ENCODE results near the gene BNIP5.

Gene BNIP5

GRCh38 chr6:36336779-36337241 is at the start of gene BNIP5:
TSS of gene BNIP5 (minus strand) at chr6:36336888. CDS start at chr6:36330690, 6,198 bp downstream.
- Mint-ChIP-seq H3K4me3 (no peak within 1 kb of the TSS), H3K27me3 (peaks cover 57% of the 10 kb centered on the region), H3K36me3 (ENCODE audit: low read depth) (no peaks in the 10 kb centered on the region), H3K9me3 (no peaks in the 10 kb centered on the region), H3K4me1 (ENCODE audit: low read depth) (peaks cover 31% of the 10 kb centered on the region), H3K27ac (no peak within 1 kb of the TSS)
- intact Hi-C loops (cut with micrococcal nuclease), result no loop called here

- H3K27me3 Mint-ChIP-seq, result peaks cover 39% of the 10 kb centered on the region
- H3K9me3 Mint-ChIP-seq, result no peaks in the 10 kb centered on the region
- no peak overlapping the region for H3K27ac Mint-ChIP-seq
- peaks cover 10% of the 10 kb centered on the region for H3K36me3 Mint-ChIP-seq (ENCODE audit: low read depth)
- no peak overlapping the region for H3K4me3 Mint-ChIP-seq
- intact Hi-C loops (cut with micrococcal nuclease), result no loop called here
- peaks cover 16% of the 10 kb centered on the region for H3K4me1 Mint-ChIP-seq (ENCODE audit: low read depth)
Measured at GRCh38 chr6:36384095-36384494, 47.4 kb upstream of the BNIP5 start.

- Mint-ChIP-seq H3K27ac (no peak overlapping the region), H3K4me1 (ENCODE audit: low read depth) (peaks cover 16% of the 10 kb centered on the region), H3K27me3 (peaks cover 38% of the 10 kb centered on the region), H3K9me3 (no peaks in the 10 kb centered on the region), H3K4me3 (no peak overlapping the region), H3K36me3 (ENCODE audit: low read depth) (peaks cover 10% of the 10 kb centered on the region)
- intact Hi-C loops (cut with micrococcal nuclease), result no loop called here
Measured at GRCh38 chr6:36383606-36384005, 46.9 kb upstream of the BNIP5 start.

- Mint-ChIP-seq H3K27ac (no peak overlapping the region), H3K4me3 (no peak overlapping the region), H3K27me3 (peaks cover 32% of the 10 kb centered on the region), H3K4me1 (ENCODE audit: low read depth) (peaks cover 11% of the 10 kb centered on the region), H3K36me3 (ENCODE audit: low read depth) (peaks cover 10% of the 10 kb centered on the region), H3K9me3 (no peaks in the 10 kb centered on the region)
- intact Hi-C loops (cut with micrococcal nuclease), result no loop called here
Measured at GRCh38 chr6:36382976-36383375, 46.3 kb upstream of the BNIP5 start.

GRCh38 chr6:36381502-36382389 is 45.1 kb upstream of the BNIP5 start:
- no peaks in the 10 kb centered on the region for H3K9me3 Mint-ChIP-seq
- peaks cover 3% of the 10 kb centered on the region for H3K36me3 Mint-ChIP-seq (ENCODE audit: low read depth)
- intact Hi-C loops (cut with micrococcal nuclease), result no loop called here
- H3K4me3 Mint-ChIP-seq, result no peak overlapping the region
- peaks cover 20% of the 10 kb centered on the region for H3K27me3 Mint-ChIP-seq
- peaks cover 2% of the 10 kb centered on the region for H3K4me1 Mint-ChIP-seq (ENCODE audit: low read depth)
- H3K27ac Mint-ChIP-seq, result no peak overlapping the region

- Mint-ChIP-seq H3K27ac (no peak overlapping the region), H3K4me3 (no peak overlapping the region), H3K36me3 (ENCODE audit: low read depth) (no peaks in the 10 kb centered on the region), H3K27me3 (peaks cover 7% of the 10 kb centered on the region), H3K9me3 (no peaks in the 10 kb centered on the region), H3K4me1 (ENCODE audit: low read depth) (no peaks in the 10 kb centered on the region)
- intact Hi-C loops (cut with micrococcal nuclease), result no loop called here
Measured at GRCh38 chr6:36380166-36380565, 43.5 kb upstream of the BNIP5 start.

- no peak overlapping the region for H3K4me3 Mint-ChIP-seq
- H3K27me3 Mint-ChIP-seq, result peaks cover 3% of the 10 kb centered on the region
- intact Hi-C loops (cut with micrococcal nuclease), result no loop called here
- H3K4me1 Mint-ChIP-seq (ENCODE audit: low read depth), result no peaks in the 10 kb centered on the region
- no peak overlapping the region for H3K27ac Mint-ChIP-seq
- no peaks in the 10 kb centered on the region for H3K9me3 Mint-ChIP-seq
- H3K36me3 Mint-ChIP-seq (ENCODE audit: low read depth), result no peaks in the 10 kb centered on the region
Measured at GRCh38 chr6:36378936-36379335, 42.2 kb upstream of the BNIP5 start.

GRCh38 chr6:36378243-36378920 is 41.7 kb upstream of the BNIP5 start:
- Mint-ChIP-seq H3K27ac (no peak overlapping the region), H3K4me1 (ENCODE audit: low read depth) (no peaks in the 10 kb centered on the region)

GRCh38 chr6:36377594-36377993 is 40.9 kb upstream of the BNIP5 start:
- H3K36me3 Mint-ChIP-seq (ENCODE audit: low read depth), result no peaks in the 10 kb centered on the region
- no peak overlapping the region for H3K27ac Mint-ChIP-seq
- intact Hi-C loops (cut with micrococcal nuclease), result no loop called here
- H3K9me3 Mint-ChIP-seq, result no peaks in the 10 kb centered on the region
- H3K4me3 Mint-ChIP-seq, result no peak overlapping the region
- peaks cover 4% of the 10 kb centered on the region for H3K4me1 Mint-ChIP-seq (ENCODE audit: low read depth)
- H3K27me3 Mint-ChIP-seq, result peaks cover 8% of the 10 kb centered on the region

More at GRCh38 chr6:36378243-36378920, 41.7 kb upstream of the BNIP5 start:
- Mint-ChIP-seq H3K27me3 (peaks cover 3% of the 10 kb centered on the region), H3K36me3 (ENCODE audit: low read depth) (no peaks in the 10 kb centered on the region), H3K9me3 (no peaks in the 10 kb centered on the region), H3K4me3 (no peak overlapping the region)
- intact Hi-C loops (cut with micrococcal nuclease), result no loop called here

GRCh38 chr6:36376742-36377141 is 40.1 kb upstream of the BNIP5 start:
- no peak overlapping the region for H3K4me3 Mint-ChIP-seq
- peaks cover 5% of the 10 kb centered on the region for H3K4me1 Mint-ChIP-seq (ENCODE audit: low read depth)
- no peaks in the 10 kb centered on the region for H3K9me3 Mint-ChIP-seq
- peaks cover 10% of the 10 kb centered on the region for H3K27me3 Mint-ChIP-seq
- H3K36me3 Mint-ChIP-seq (ENCODE audit: low read depth), result no peaks in the 10 kb centered on the region
- H3K27ac Mint-ChIP-seq, result no peak overlapping the region
- intact Hi-C loops (cut with micrococcal nuclease), result no loop called here

- Mint-ChIP-seq H3K36me3 (ENCODE audit: low read depth) (no peaks in the 10 kb centered on the region), H3K4me1 (ENCODE audit: low read depth) (peaks cover 5% of the 10 kb centered on the region), H3K27me3 (peaks cover 10% of the 10 kb centered on the region), H3K4me3 (no peak overlapping the region), H3K27ac (no peak overlapping the region), H3K9me3 (no peaks in the 10 kb centered on the region)
- intact Hi-C loops (cut with micrococcal nuclease), result no loop called here
Measured at GRCh38 chr6:36376183-36376582, 39.5 kb upstream of the BNIP5 start.

GRCh38 chr6:36375644-36376155 is 39.0 kb upstream of the BNIP5 start:
- H3K9me3 Mint-ChIP-seq, result no peaks in the 10 kb centered on the region
- H3K4me1 Mint-ChIP-seq (ENCODE audit: low read depth), result peaks cover 5% of the 10 kb centered on the region
- intact Hi-C loops (cut with micrococcal nuclease), result no loop called here
- H3K27ac Mint-ChIP-seq, result no peak overlapping the region
- H3K27me3 Mint-ChIP-seq, result peaks cover 10% of the 10 kb centered on the region
- no peaks in the 10 kb centered on the region for H3K36me3 Mint-ChIP-seq (ENCODE audit: low read depth)
- H3K4me3 Mint-ChIP-seq, result no peak overlapping the region

- no peaks in the 10 kb centered on the region for H3K36me3 Mint-ChIP-seq (ENCODE audit: low read depth)
- H3K4me3 Mint-ChIP-seq, result no peak overlapping the region
- H3K4me1 Mint-ChIP-seq (ENCODE audit: low read depth), result peaks cover 5% of the 10 kb centered on the region
- H3K27ac Mint-ChIP-seq, result no peak overlapping the region
- H3K27me3 Mint-ChIP-seq, result peaks cover 10% of the 10 kb centered on the region
- no peaks in the 10 kb centered on the region for H3K9me3 Mint-ChIP-seq
- intact Hi-C loops (cut with micrococcal nuclease), result no loop called here
Measured at GRCh38 chr6:36374972-36375371, 38.3 kb upstream of the BNIP5 start.

GRCh38 chr6:36374194-36374593 is 37.5 kb upstream of the BNIP5 start:
- H3K36me3 Mint-ChIP-seq (ENCODE audit: low read depth), result no peaks in the 10 kb centered on the region
- H3K9me3 Mint-ChIP-seq, result no peaks in the 10 kb centered on the region
- no peak overlapping the region for H3K27ac Mint-ChIP-seq
- intact Hi-C loops (cut with micrococcal nuclease), result no loop called here
- peaks cover 10% of the 10 kb centered on the region for H3K27me3 Mint-ChIP-seq
- no peak overlapping the region for H3K4me3 Mint-ChIP-seq
- peaks cover 11% of the 10 kb centered on the region for H3K4me1 Mint-ChIP-seq (ENCODE audit: low read depth)
